Epithelial cell of proximal tubule (primary cell): ENCODE data around the gene LY6G6F. TPM values are rescaled to one million over a fixed set of nuclear protein-coding genes. Genes with fewer than 3 reads are reported as not detected.

ENCODE experiments used
- DNase-seq: peaks from one replicate; pipeline ENCODE4 v3.0.0-alpha.2; 2011; ENCODE audit warnings: low read depth
- H3K4me3 ChIP-seq: 2 replicates; pipeline ENCODE4 v1.5.1; 2011; ENCODE audit warnings: low read depth, mild to moderate bottlenecking, low read length
- CTCF ChIP-seq: conservative IDR thresholded peaks from 2 replicates; pipeline ENCODE4 v1.5.1; 2012; ENCODE audit warnings: low read depth, mild to moderate bottlenecking, low read length
- total RNA-seq: library from RNA; depleted of rRNA; stranded (reverse); fragments of >200 nt; gene quantifications from 2 replicates; pipeline ENCODE4 v1.2.3, GENCODE V29; 2015

The LY6G6F gene
- total RNA-seq, 1 donor from 2014 or later, result not detected

DNA sequence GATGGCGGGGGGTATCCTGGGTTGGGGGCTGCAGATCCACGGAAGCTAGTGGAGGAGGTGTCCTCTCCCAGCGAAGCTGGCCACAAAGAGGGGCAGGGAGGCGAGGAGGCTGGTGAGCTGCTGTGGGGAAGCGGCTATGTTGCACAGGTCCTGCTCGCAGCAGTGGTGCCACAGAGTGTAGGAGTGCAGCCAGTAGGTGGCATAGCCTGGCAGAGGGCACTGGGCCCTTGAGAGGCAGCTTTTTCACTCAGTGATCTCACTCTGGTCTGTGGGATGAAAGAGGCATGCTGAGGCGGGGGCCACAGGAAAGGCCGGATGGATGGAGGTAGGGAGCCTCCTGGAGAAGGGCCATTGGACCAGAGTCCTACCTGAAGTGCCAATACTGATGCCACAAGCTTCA, 5.6 kb downstream of the LY6G6F start:
- DNase-seq, result no peak
- no peak overlapping the region for H3K4me3 ChIP-seq
- TF ChIP-seq CTCF, result peak; percentile 54

DNA sequence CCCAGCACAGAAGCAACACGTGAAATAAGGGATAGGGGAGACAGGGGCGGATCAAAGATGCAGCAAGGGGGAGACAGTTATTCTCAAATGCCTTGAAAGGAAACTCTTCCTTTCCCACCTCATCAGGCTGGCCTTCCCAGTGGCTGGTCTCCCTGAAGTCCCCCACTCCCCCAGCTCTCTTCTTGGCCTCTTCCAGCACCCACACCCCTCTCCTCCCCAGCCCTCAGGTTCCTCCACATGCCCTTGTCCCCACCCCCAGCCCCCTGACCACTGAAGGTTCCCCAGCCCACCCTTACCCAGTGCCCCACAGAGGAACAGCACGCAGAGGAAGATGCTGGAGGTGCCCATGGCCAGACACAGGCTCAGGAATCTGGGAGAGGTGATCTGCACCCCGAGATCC, 6.8 kb downstream of the LY6G6F start:
- no peak for TF ChIP-seq CTCF
- no peak overlapping the region for H3K4me3 ChIP-seq
- DNase-seq, result no peak

GRCh38 chr6:31713991-31714684, 7.5 kb downstream of the LY6G6F start:
- H3K4me3 ChIP-seq, result no peak overlapping the region
- DNase-seq, result no peak
- TF ChIP-seq CTCF, result no peak

DNA sequence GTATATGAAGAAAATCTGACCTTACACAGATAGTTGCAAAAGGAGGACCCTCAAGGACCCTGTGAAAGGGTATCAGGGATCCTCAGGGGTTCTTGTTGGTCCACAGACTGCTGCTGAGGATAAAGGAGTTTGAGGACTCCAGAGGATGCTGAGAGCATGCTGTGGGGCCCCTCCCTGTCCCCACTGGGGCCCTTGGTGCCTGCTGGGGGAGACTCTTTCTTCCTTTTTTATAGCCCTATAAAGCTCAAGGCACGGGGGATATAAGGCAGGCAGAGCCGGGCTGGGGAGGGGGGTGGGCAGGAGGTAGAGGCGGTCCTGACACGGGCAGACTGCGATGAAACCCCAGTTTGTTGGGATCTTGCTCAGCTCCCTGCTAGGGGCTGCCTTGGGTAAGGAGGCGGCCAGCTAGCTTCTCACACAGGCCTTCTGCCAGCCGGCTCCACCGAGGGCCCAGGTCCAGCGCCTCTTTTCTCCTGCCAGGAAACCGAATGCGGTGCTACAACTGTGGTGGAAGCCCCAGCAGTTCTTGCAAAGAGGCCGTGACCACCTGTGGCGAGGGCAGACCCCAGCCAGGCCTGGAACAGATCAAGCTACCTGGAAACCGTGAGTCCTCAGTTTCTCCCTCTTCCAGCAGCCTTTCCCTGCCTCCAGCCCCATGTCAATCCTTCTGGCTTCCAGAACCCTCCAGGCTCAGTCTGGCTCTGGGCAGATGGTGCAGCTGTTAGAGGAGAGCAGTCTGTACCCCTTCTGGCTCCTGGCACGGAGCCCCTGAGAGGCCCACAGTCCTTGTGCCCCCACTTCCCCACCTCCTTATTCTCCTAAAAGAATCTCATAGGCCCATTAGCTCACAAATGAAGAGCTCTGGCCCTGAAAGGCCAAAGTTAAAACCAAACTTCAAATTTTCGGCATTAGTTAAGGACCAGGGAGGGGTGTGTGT, 8.6 kb downstream of the LY6G6F start, which contains the start of gene LY6G6D:
Gene LY6G6D, plus strand, starts transcription at position 327 of the 937 bp plus-strand sequence. Its CDS starts 8 bp downstream, at position 335.
- no peak for TF ChIP-seq CTCF

DNA sequence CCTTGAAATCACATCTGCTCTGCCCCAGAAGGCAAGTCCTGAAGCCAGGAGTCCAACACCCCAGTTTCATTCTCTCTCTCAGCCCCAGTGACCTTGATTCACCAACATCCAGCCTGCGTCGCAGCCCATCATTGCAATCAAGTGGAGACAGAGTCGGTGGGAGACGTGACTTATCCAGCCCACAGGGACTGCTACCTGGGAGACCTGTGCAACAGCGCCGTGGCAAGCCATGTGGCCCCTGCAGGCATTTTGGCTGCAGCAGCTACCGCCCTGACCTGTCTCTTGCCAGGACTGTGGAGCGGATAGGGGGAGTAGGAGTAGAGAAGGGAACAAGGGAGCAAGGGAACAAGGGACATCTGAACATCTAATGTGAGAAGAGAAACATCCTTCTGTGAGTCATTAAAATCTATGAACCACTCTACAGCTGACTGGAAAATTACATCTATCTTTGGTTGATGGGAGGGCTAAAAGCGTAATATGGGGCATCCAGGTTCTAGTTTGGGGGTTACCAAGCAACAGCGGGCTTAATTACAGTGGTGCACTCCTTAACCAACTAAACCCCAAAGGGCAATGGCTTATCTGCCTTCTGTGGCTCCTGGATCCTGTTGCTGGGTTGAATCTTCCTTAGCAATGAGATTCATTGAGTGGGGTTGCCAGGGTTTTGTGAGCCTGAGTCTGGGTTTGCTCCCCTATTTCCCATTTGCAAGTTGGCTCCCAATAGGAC, 11.0 kb downstream of the LY6G6F start:
- TF ChIP-seq CTCF, result peak; percentile 20
- DNase-seq, result no peak
- no peak overlapping the region for H3K4me3 ChIP-seq

More for the DNA sequence above, 8.6 kb downstream of the LY6G6F start, which contains the start of gene LY6G6D:
- no peak for DNase-seq
- H3K4me3 ChIP-seq, result no peak within 1 kb of the TSS

DNA sequence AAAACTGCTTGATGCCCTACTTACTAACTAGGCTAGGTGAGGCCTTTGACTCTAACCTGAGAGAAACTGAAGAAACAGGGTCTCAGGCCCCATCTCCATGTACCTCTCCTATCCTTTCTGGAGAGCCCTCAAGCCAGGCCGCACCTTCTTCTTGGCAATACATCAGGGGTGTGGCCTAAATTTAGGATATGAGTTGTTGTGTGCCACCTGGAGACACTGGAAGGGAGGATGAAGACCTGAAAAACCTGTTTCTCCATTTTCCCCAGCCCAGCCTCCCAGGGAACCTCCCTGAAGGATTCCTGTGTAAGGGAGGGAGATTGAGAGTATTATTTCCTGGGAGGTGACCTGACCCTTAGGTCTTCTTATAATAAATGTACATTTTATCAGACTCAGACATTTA, 11.6 kb downstream of the LY6G6F start:
- DNase-seq, result no peak
- H3K4me3 ChIP-seq, result no peak overlapping the region
- no peak for TF ChIP-seq CTCF
